ENCODE data around the gene APOD.

The APOD gene

DNA sequence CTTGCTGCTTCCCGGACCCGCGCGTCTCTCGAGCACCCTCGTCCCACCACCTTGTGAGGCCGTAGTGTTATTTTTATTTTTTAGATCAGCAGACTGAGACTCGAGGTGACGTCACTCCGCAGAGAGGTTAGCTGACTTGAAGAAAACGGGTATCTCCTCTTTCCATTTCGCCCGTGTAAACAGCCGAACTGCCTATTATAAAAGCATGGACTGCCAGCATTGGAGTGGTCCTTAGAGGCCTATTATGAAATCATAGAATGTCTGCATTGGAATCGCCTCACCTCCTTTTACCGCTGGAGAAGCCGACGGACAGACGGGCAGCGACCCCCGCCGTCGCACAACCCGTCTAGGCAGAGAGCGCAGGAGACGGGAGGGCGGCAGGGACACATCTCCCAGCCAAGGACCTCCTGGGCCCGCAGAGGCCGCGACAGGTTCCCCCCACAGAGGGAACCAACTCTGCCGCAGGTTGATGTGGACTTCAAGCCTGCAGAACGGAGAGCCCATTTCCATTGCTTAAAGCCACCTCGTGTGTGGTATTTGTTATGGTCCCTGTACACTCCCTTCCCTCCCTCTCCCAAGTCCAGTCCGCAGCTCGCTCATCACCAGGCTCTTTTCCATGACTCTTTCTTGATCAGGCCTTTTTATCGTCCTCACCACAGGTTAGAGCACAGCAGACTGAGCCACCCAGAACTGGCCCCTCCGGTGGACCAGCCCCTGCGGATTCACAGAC lies 40.1 kb downstream of the APOD start:
- peak overlapping the region; percentile 34 for H3K27ac Mint-ChIP-seq
- peaks cover 24% of the 10 kb centered on the region for H3K36me3 Mint-ChIP-seq (ENCODE audit: low read depth)
- no peaks in the 10 kb centered on the region for H3K9me3 Mint-ChIP-seq
- peaks cover 73% of the 10 kb centered on the region for H3K4me1 Mint-ChIP-seq
- no peak for ATAC-seq
- peak overlapping the region; percentile 85 for H3K4me3 Mint-ChIP-seq
- no peaks in the 10 kb centered on the region for H3K27me3 Mint-ChIP-seq
- DNase-seq = peak; percentile 29

DNA sequence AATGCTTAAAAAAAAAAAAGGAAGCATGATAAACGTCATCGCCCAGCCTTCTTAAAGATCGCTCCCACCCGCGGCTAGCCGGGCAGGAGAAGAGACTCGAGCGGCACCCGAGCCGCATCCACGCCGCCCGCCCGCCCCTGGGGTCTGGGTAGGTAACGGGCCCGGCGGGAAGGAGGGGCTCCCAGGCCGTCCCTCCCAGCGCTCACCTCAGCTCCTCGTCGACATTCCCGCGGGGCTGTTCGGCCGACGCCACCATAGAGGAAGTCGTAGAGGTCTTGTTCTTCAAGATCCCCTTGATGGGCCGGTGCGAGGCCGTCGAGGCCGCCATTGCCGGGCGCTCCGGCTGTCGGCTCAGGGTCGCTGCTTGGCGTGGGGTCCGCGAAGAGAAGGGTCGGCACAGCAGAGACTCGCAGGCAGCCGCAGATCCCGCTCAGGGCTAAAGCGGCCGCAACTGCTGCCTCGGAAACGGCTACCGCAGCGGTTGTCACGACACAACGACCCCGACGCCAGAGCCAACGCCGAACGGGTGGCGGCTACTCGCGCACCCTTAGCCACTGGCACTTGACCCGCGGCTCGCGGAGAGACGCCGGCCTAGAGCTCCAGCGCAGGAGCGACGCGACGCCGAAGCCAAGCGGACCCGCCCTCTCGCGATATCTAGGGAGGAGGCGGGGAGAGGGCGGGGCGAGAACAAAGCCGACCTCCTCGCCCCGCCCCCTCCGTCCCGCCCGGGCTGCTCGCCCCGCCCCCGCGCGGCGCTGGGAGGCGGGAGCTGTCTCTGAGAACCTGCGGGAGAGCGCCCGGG lies 40.8 kb downstream of the APOD start, which contains the start of gene PPP1R2:
PPP1R2 (minus strand) TSS at position 628 of the 802 bp plus-strand sequence; CDS start at position 328, 300 bp downstream.
- Mint-ChIP-seq H3K36me3 (ENCODE audit: low read depth) (peaks cover 24% of the 10 kb centered on the region), H3K9me3 (no peaks in the 10 kb centered on the region)

DNA sequence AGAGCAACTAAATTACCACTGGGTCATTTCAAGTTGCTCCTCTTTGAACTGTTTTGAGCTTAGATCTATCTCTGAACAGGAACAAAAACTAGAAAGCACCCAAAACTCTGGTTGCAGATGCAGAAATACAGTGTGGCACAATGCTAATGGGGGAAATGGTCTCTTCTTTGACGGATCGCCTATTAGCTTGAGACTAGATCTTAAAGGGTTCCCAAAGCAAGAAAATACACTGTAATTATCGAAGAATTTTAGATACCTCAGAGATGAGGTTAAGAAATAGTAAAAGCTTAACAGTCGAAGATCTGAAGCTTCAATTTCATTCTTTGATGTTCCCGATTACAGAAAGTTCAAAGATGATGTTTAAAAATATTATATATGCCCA lies 41.4 kb downstream of the APOD start:
- Mint-ChIP-seq H3K4me1 (peaks cover 75% of the 10 kb centered on the region), H3K4me3 (peak overlapping the region; percentile 85), H3K9me3 (no peaks in the 10 kb centered on the region), H3K27ac (peak overlapping the region; percentile 85), H3K27me3 (no peaks in the 10 kb centered on the region), H3K36me3 (ENCODE audit: low read depth) (peaks cover 27% of the 10 kb centered on the region)
- ATAC-seq (no peak), DNase-seq (no peak)

More for the DNA sequence above, 40.8 kb downstream of the APOD start, which contains the start of gene PPP1R2:
- peak; percentile 77 for ATAC-seq
- peak within 1 kb of the TSS; percentile 85 for H3K4me3 Mint-ChIP-seq
- peak within 1 kb of the TSS; percentile 85 for H3K27ac Mint-ChIP-seq
- H3K4me1 Mint-ChIP-seq = peaks cover 73% of the 10 kb centered on the region
- peak; percentile 94 for DNase-seq
- H3K27me3 Mint-ChIP-seq = no peaks in the 10 kb centered on the region

DNA sequence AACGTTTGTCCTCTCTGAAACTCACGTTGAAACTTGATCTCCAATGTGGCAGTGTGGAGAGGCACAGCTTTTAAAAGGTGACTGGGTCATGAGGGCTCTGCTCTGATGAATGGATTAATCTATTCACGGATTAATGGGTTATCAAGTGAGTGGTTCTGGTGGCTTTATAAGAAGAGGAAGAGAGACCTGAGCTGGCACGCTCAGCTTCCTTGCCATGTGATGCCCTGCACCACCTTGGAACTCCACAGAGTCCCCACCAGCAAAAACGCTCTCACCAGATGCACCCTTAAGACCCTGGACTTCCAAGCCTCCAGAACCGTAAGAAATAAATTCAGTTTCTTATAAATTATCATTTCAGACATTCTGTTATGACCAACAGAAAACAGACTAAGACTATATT lies 43.2 kb downstream of the APOD start:
- DNase-seq = peak; percentile 20
- ATAC-seq = no peak
- H3K4me3 Mint-ChIP-seq = peak overlapping the region; percentile 85
- no peaks in the 10 kb centered on the region for H3K27me3 Mint-ChIP-seq
- peaks cover 31% of the 10 kb centered on the region for H3K36me3 Mint-ChIP-seq (ENCODE audit: low read depth)
- H3K9me3 Mint-ChIP-seq = peaks cover 4% of the 10 kb centered on the region
- peak overlapping the region; percentile 56 for H3K27ac Mint-ChIP-seq
- H3K4me1 Mint-ChIP-seq = peaks cover 73% of the 10 kb centered on the region

DNA sequence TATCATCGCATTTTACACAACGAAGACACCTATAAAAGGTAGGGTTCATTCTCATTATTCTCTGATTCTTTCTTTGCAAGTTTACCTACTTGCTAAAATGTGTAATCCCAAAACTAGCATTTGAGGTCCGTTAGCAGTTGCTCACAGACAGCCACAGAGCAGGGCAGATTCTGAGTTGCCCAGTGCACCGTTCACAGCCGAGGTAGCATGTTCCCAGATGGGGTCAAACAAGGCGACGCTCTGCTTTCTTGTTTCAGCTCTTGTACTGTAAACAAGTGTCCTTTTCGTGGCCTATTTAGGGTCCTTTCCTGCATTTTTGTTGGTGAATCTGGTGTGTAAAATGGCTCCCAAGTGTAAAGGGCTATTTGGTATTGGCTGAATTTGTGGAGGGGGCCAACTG lies 43.7 kb downstream of the APOD start:
- H3K36me3 Mint-ChIP-seq (ENCODE audit: low read depth) = peaks cover 36% of the 10 kb centered on the region

DNA sequence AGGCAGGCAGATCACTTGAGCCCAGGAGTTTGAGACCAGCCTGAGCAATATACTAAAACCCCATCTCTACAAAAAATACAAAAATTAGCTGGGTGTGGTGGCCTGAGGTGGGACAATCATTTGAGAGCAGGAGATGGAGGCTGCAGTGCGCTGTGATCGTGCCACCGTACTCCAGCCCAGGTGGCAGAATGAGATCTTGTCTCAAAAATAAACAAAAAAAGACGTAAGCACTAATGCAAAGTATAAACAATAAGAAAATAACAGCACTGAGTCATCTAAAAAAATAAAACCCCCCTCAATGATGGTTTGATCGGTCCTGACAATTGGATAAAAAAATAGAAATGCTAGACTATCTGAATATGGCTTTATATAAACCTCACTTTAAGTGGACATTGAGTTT lies 44.3 kb downstream of the APOD start:
- DNase-seq = no peak
- Mint-ChIP-seq H3K9me3 (peaks cover 8% of the 10 kb centered on the region), H3K4me3 (peak overlapping the region; percentile 85), H3K27me3 (no peaks in the 10 kb centered on the region), H3K4me1 (peaks cover 73% of the 10 kb centered on the region), H3K36me3 (ENCODE audit: low read depth) (peaks cover 42% of the 10 kb centered on the region), H3K27ac (peak overlapping the region; percentile 56)
- ATAC-seq = no peak

More for the DNA sequence above, 43.7 kb downstream of the APOD start:
- peak; percentile 27 for DNase-seq
- Mint-ChIP-seq H3K4me3 (peak overlapping the region; percentile 85), H3K27ac (peak overlapping the region; percentile 56), H3K27me3 (no peaks in the 10 kb centered on the region), H3K4me1 (peaks cover 73% of the 10 kb centered on the region), H3K9me3 (peaks cover 8% of the 10 kb centered on the region)
- no peak for ATAC-seq

DNA sequence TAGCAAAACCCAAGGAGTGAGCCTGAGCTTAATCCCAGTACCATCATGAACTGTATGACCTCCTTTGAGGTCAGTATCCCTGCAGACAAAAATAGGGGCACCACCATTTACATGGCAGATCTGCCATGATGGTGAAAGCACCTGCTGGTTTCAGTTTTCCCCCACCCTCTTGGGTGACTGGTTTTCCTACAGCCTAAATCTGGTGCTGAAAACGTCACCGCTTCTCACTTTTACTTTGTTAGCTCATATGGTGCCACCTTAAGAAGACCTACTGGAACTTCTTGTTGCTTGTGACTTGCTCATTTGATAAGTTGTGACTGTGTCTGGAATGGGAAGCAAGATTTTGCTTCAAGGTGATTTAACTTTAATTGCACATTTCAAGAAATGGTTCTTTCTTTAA lies 45.7 kb downstream of the APOD start:
- H3K27ac Mint-ChIP-seq = peak overlapping the region; percentile 61
- H3K36me3 Mint-ChIP-seq (ENCODE audit: low read depth) = peaks cover 49% of the 10 kb centered on the region
- H3K4me3 Mint-ChIP-seq = peak overlapping the region; percentile 85
- peaks cover 76% of the 10 kb centered on the region for H3K4me1 Mint-ChIP-seq
- ATAC-seq (peak; percentile 74), DNase-seq (peak; percentile 52)
- H3K9me3 Mint-ChIP-seq = peaks cover 8% of the 10 kb centered on the region
- no peaks in the 10 kb centered on the region for H3K27me3 Mint-ChIP-seq

DNA sequence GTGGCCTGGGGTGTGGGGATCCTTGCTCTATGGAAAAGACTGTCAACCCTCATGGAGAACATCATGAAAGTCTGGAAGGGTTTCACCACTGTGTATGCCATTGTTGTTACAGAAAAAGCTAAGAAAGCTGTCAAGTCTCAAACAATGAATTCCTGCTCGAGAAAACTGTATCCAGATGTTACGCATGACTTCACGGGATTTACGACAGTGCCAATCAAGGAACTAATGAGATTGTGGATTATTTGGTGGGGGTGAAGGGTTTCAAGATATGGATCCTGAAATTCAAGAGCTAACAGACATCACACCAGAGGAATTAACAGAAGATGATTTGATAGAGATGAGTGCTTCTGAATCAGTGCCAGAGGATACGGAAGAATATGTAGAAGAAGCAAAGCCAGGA lies 48.4 kb downstream of the APOD start:
- peaks cover 44% of the 10 kb centered on the region for H3K36me3 Mint-ChIP-seq (ENCODE audit: low read depth)
- ATAC-seq (no peak), DNase-seq (no peak)
- H3K4me1 Mint-ChIP-seq = peaks cover 92% of the 10 kb centered on the region
- H3K27ac Mint-ChIP-seq = peak overlapping the region; percentile 57
- H3K4me3 Mint-ChIP-seq = peak overlapping the region; percentile 12
- H3K9me3 Mint-ChIP-seq = peaks cover 8% of the 10 kb centered on the region
- no peaks in the 10 kb centered on the region for H3K27me3 Mint-ChIP-seq

DNA sequence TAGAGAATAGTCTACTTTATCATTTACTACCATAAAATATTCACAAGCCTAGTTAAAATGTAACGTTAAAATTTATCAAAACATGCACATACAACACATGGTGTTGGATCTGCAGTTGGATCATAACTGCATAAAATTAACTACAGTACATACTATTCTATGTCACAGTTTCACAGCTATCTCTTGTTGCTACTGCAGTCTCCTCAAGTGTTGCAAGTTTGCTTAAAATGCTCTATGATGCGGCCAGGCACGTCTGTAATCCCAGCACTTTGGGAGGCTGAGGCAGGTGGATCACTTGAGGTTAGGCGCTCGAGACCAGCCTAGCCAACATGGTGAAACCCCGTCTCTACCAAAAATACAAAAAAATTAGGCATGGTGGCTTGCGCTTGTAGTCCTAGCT lies 50.9 kb downstream of the APOD start:
- Mint-ChIP-seq H3K9me3 (peaks cover 8% of the 10 kb centered on the region), H3K4me1 (peaks cover 74% of the 10 kb centered on the region), H3K4me3 (no peak overlapping the region), H3K27ac (peak overlapping the region; percentile 55), H3K36me3 (ENCODE audit: low read depth) (peaks cover 43% of the 10 kb centered on the region), H3K27me3 (no peaks in the 10 kb centered on the region)
- ATAC-seq = no peak
- DNase-seq = no peak

DNA sequence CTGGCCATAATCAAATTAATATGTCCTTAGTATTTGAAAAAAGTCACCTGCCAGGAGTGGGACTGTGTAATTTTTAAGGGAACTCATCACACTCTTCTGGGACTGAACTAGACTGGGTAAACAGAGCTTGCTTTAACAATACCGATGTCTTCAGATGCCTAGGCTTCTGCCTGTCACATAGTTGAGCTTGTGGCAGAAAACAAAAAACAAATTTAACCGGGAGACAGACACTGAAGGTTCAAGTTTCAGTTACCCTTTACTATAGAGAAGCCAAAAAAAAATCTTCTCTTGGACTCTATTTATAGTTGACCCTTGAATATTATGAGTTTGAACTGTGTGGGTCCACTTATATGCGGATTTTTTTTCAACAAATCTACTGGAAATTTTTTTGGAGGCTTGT lies 51.4 kb downstream of the APOD start:
- ATAC-seq (no peak), DNase-seq (no peak)
- Mint-ChIP-seq H3K4me1 (peaks cover 71% of the 10 kb centered on the region), H3K4me3 (no peak overlapping the region), H3K27ac (peak overlapping the region; percentile 55), H3K27me3 (no peaks in the 10 kb centered on the region), H3K36me3 (ENCODE audit: low read depth) (peaks cover 43% of the 10 kb centered on the region), H3K9me3 (peaks cover 8% of the 10 kb centered on the region)

DNA sequence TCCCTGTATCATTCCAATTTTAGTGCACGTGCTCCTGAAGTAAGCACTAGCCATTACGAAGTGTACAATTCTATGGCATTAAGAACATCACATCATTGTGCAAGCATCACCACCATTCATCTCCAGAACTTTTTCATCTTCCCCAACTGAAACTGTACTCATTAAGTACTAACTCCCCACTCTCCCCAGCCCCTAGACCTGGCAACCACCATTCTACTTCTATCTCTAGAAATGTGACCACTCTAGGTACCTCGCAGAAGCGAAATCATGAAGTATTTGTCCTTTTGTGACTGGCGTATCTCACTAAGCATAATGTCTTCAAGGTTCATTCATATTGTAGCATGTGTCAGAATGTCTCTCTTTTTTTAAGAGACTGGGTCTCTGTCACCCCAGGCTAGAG lies 52.1 kb downstream of the APOD start:
- H3K9me3 Mint-ChIP-seq = peaks cover 8% of the 10 kb centered on the region
- DNase-seq (no peak), ATAC-seq (no peak)
- H3K27me3 Mint-ChIP-seq = no peaks in the 10 kb centered on the region
- no peak overlapping the region for H3K4me3 Mint-ChIP-seq
- peaks cover 65% of the 10 kb centered on the region for H3K4me1 Mint-ChIP-seq
- peak overlapping the region; percentile 26 for H3K27ac Mint-ChIP-seq
- H3K36me3 Mint-ChIP-seq (ENCODE audit: low read depth) = peaks cover 46% of the 10 kb centered on the region

DNA sequence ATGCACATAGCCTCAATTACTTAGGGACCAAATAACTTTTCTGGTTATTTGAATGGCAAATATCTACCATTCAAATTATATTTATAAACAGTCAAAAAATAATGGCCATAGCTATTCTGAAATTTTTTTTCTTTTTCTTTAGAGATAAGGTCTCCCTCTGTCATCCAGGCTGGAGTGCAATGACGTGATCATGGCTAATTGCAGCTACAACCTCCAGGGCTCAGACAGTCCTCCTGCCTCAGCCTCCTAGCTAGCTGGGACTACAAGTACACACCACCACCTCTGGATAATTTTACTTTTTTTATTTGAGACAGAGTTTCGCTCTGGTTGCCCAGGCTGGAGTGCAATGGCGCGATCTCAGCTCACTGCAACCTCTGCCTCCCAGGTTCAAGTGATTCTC lies 57.2 kb downstream of the APOD start:
- Mint-ChIP-seq H3K4me1 (peaks cover 55% of the 10 kb centered on the region), H3K27ac (no peak overlapping the region), H3K4me3 (no peak overlapping the region), H3K9me3 (no peaks in the 10 kb centered on the region), H3K27me3 (no peaks in the 10 kb centered on the region), H3K36me3 (ENCODE audit: low read depth) (peaks cover 36% of the 10 kb centered on the region)
- ATAC-seq = no peak
- DNase-seq = no peak

DNA sequence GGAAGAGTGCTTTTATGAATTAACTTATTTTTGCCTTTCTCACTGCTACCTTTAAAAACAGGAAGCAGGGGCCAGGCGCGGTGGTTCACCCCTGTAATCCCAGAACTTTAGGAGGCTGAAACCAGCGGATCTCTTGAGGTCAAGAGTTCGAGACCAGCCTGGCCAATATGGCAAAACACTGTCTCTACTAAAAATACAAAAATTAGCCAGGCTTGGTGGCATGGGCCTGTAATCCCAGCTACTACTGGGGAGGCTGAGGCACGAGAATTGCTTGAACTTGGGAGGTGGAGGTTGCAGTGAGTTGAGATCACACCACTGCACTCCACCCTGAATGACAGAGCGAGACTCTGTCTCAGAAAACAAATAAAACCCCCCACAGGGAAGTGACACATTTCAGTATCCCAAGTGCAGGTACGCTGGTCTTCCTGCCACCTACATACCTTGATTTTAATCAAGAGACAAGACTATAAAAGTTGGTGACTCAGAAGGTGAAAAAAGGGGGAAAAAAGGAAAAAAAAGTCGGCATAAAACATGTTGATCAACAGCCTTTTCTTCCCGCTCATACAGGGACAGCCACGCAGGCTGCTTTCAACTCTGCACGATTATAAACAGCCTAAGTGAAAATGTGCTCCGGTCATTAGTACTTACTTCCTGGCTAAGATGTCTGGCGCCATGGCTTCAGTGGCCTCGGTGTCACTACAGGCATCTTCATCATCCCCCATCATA lies 59.4 kb downstream of the APOD start:
- Mint-ChIP-seq H3K27me3 (no peaks in the 10 kb centered on the region), H3K4me3 (no peak overlapping the region), H3K9me3 (no peaks in the 10 kb centered on the region), H3K36me3 (ENCODE audit: low read depth) (peaks cover 32% of the 10 kb centered on the region), H3K27ac (peak overlapping the region; percentile 67), H3K4me1 (peaks cover 42% of the 10 kb centered on the region)
- ATAC-seq (peak; percentile 78), DNase-seq (no peak)

DNA sequence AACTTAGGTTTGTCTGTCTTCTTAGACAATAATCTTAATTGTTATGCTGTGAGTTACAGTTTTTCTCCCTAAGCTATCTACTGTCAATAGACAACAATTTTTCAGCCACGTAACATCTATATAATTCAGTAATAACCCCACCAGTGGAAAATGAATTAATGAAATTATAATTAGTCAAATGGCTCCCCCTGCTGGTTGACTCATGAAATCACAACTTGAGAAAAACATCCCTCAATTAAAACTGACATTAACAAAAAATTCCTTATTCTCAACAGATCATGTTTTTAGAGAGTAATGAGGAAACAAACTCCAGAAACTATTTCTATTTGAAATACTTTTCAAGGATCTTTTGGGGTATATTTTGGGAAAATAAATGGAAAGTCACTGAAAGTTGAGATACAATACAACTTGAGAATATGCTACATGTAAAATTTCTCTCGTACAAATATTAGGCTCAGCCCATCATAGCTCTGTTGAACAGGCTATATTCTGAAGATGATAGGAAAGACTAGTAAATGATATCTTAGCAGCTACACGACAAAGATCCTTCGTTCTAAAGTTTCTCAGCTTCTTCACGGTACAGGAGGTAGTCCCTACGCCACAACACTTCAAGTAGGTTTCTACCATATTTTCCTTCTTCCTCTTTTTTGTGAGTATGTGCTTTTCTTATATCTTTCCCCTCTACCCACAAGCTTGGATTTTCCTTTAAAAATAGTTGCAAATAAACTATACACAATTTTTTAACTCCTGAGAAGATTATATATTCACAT lies 61.3 kb downstream of the APOD start:
- peak overlapping the region; percentile 45 for H3K27ac Mint-ChIP-seq
- H3K27me3 Mint-ChIP-seq = no peaks in the 10 kb centered on the region
- H3K4me1 Mint-ChIP-seq = peaks cover 38% of the 10 kb centered on the region
- H3K36me3 Mint-ChIP-seq (ENCODE audit: low read depth) = peaks cover 34% of the 10 kb centered on the region
- no peaks in the 10 kb centered on the region for H3K9me3 Mint-ChIP-seq
- H3K4me3 Mint-ChIP-seq = no peak overlapping the region
- ATAC-seq = no peak
- no peak for DNase-seq

All from activated naive CD8-positive, alpha-beta T cell treated with anti-CD3 and anti-CD28 coated beads, Interleukin-2, amount 50 U/mL, for 24 hours (primary cell).